ENCODE results near the gene AP1S1.

- TF ChIP-seq, protein P1, sequence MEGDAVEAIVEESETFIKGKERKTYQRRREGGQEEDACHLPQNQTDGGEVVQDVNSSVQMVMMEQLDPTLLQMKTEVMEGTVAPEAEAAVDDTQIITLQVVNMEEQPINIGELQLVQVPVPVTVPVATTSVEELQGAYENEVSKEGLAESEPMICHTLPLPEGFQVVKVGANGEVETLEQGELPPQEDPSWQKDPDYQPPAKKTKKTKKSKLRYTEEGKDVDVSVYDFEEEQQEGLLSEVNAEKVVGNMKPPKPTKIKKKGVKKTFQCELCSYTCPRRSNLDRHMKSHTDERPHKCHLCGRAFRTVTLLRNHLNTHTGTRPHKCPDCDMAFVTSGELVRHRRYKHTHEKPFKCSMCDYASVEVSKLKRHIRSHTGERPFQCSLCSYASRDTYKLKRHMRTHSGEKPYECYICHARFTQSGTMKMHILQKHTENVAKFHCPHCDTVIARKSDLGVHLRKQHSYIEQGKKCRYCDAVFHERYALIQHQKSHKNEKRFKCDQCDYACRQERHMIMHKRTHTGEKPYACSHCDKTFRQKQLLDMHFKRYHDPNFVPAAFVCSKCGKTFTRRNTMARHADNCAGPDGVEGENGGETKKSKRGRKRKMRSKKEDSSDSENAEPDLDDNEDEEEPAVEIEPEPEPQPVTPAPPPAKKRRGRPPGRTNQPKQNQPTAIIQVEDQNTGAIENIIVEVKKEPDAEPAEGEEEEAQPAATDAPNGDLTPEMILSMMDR (IDR thresholded peaks at IDR 0.05; ENCODE audit: low read length), result peak; percentile 44
- TF ChIP-seq EZH2 (IDR thresholded peaks at IDR 0.05; ENCODE audit: borderline replicate concordance, low read length), result no peak
These were observed 27.4 kb upstream of the AP1S1 start, which contains the start of gene SERPINE1 for GRCh38 chr7:101126651-101127459.

Data from OCI-LY1 (cell line).